ENCODE data around the gene TRIM13. TPM values are rescaled to one million over a fixed set of nuclear protein-coding genes. Genes with fewer than 3 reads are reported as not detected.

Gene TRIM13, protein sequence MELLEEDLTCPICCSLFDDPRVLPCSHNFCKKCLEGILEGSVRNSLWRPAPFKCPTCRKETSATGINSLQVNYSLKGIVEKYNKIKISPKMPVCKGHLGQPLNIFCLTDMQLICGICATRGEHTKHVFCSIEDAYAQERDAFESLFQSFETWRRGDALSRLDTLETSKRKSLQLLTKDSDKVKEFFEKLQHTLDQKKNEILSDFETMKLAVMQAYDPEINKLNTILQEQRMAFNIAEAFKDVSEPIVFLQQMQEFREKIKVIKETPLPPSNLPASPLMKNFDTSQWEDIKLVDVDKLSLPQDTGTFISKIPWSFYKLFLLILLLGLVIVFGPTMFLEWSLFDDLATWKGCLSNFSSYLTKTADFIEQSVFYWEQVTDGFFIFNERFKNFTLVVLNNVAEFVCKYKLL
- total RNA-seq (2016; rRNA removed; fragmentation: Illumina TruSeq; extraction: Trizol): 18.8 and 22.0 TPM in 2 replicates
- 3.8 and 4.1 TPM in 2 replicates for total RNA-seq (2016; cell fraction: cytosol; rRNA removed; fragmentation: Illumina TruSeq; extraction: Trizol; ENCODE audit: low read depth)
- total RNA-seq (2016; cell fraction: insoluble cytoplasmic fraction; rRNA removed; fragmentation: Illumina TruSeq; extraction: Trizol): 17.5 and 19.2 TPM in 2 replicates
- total RNA-seq (2016; cell fraction: membrane; rRNA removed; fragmentation: Illumina TruSeq; extraction: Trizol): 9.3 and 10.2 TPM in 2 replicates
- 27.0 and 27.5 TPM in 2 replicates for total RNA-seq (2016; cell fraction: nucleus; rRNA removed; fragmentation: Illumina TruSeq; extraction: Trizol)
- polyA plus RNA-seq (2011; rRNA removed): 22.5 and 24.4 TPM in 2 replicates
- polyA plus RNA-seq (2011; cell fraction: cytosol; rRNA removed): 8.9 and 14.0 TPM in 2 replicates
- polyA plus RNA-seq (2011; cell fraction: nucleus; rRNA removed): 21.8 and 30.3 TPM in 2 replicates
- 23.7 and 25.7 TPM in 2 replicates for polyA plus RNA-seq (2012)
- polyA plus RNA-seq (2016; cell fraction: cytosol; fragmentation: Illumina TruSeq; extraction: Trizol; ENCODE audit: low read depth): 4.4 and 5.2 TPM in 2 replicates
- polyA plus RNA-seq (2016; cell fraction: insoluble cytoplasmic fraction; fragmentation: Illumina TruSeq; extraction: Trizol; ENCODE audit: low read depth): 14.1 and 15.8 TPM in 2 replicates
- polyA plus RNA-seq (2016; cell fraction: membrane; fragmentation: Illumina TruSeq; extraction: Trizol; ENCODE audit: low read depth): 9.0 and 9.8 TPM in 2 replicates
- polyA plus RNA-seq (2016; cell fraction: nucleus; fragmentation: Illumina TruSeq; extraction: Trizol; ENCODE audit: insufficient read depth, low read depth): 60.4 and 60.6 TPM in 2 replicates
- polyA minus RNA-seq (2011; rRNA and poly(A)+ RNA removed; ENCODE audit: low replicate concordance): 7.9 TPM in 2 replicates
- 8.6 and 10.7 TPM in 2 replicates for polyA minus RNA-seq (2011; cell fraction: cytosol; rRNA and poly(A)+ RNA removed)
- polyA minus RNA-seq (2011; cell fraction: nucleus; rRNA and poly(A)+ RNA removed): 11.3 and 14.4 TPM in 2 replicates
- percentile 90 among the genes with signal in this experiment for Bru-seq, nascent RNA
- BruChase-seq, experiment 1, labeled RNA remaining after a 6-hour chase: percentile 78 among the genes with signal in this experiment
- percentile 86 among the genes with signal in this experiment for BruChase-seq, experiment 2, labeled RNA remaining after a 2-hour chase
- long read RNA-seq, experiment 1, full-length matches to known transcripts: 10 of 12 reads
- long read RNA-seq, experiment 1, partial matches to known transcripts: 1 of 12 reads
- long read RNA-seq, experiment 1, other reads (novel, unspliced or antisense): 1 of 12 reads
- long read RNA-seq, experiment 2, full-length matches to known transcripts: 15 of 22 reads
- long read RNA-seq, experiment 2, partial matches to known transcripts: 4 of 22 reads
- long read RNA-seq, experiment 2, other reads (novel, unspliced or antisense): 3 of 22 reads

- Histone ChIP-seq H3K27me3 (ENCODE audit: control insufficient read depth in 1 of 2, insufficient read depth in 2 of 2, low read length in 2 of 2) (no peaks in the 10 kb centered on the region; a peak in 1 of 5 replicates), H3K9me3 (ENCODE audit: low read length) (no peaks in the 10 kb centered on the region), H3K27ac (ENCODE audit: extremely low read length, insufficient read depth, low read length) (peak within 1 kb of the TSS; percentile 94), H3K79me2 (ENCODE audit: insufficient read depth, low read length) (peaks cover 20% of the 10 kb centered on the region), H3K36me3 (replicated peaks in 1 of 2; ENCODE audit: control insufficient read depth in 1 of 2, insufficient read depth in 2 of 2, low read length in 2 of 2) (peaks cover 0 to 2% of the 10 kb centered on the region in 2 experiments; a peak in 2 of 5 replicates), H4K20me1 (ENCODE audit: insufficient read depth, low read length) (no peaks in the 10 kb centered on the region), H3K4me2 (ENCODE audit: low read depth, low read length) (peak within 1 kb of the TSS; percentile 75), H2AFZ (ENCODE audit: low read length) (no peak within 1 kb of the TSS), H3K4me1 (ENCODE audit: insufficient read depth, low read length) (peaks cover 30% of the 10 kb centered on the region), H3K9ac (ENCODE audit: insufficient read depth, low read depth, low read length) (peak within 1 kb of the TSS; percentile 92), H3K4me3 (replicated peaks in 1 of 3; ENCODE audit: insufficient read depth in 1 of 3, low read depth in 2 of 3, low read length in 3 of 3) (peak within 1 kb of the TSS; percentile 88 to 98 (median 95))
- ChIA-PET CTCF (ENCODE audit: low intra/inter-chr PET ratio, low total read pairs) (no interaction called here), POLR2A (interaction anchor here (0.5 to 2.3 kb wide), 23 partner anchors 11 to 553 kb away, joined by 3 to 39 read pairs (median 4); partner anchors contain the start of genes CAB39L, KCNRG, SETDB2 and SPRYD7)
- DNase-seq (ENCODE audit: low spot score) (peak; percentile 79), FAIRE-seq (peak; percentile 64), ATAC-seq (peak; percentile 91)
- in situ Hi-C loops (cut with HindIII; ENCODE audit: extremely low pct_ligation_motif_present, low pct_unique_long_range_greater_than_20kb) (loop anchor here (25.0 kb wide), 2 partner anchors 540 to 1065 kb away; no protein-coding TSS in a partner anchor), intact Hi-C loops (cut with micrococcal nuclease; ENCODE audit: unreplicated experiment) (loop anchor here (1.0 to 10.0 kb wide), 2 partner anchors 85 to 248 kb away; no protein-coding TSS in a partner anchor)
- BruUV-seq (replicated peaks): TSS peak; percentile 62
- WGBS (ENCODE audit: low lambda C conversion rate): 3% methylated on average over 27 of the region's 56 CpGs
- peak; percentile 30; the same call in 1 of the 2 replicates for TF ChIP-seq RFXAP (CRISPR knock-in tag; IDR thresholded peaks at IDR 0.05; ENCODE audit: borderline replicate concordance)
- no peak for TF ChIP-seq CREM (IDR thresholded peaks at IDR 0.05)
- no peak for TF ChIP-seq CREM (CRISPR knock-in tag; IDR thresholded peaks at IDR 0.05)
- 0 out of 2 replicates have a peak, but pooled peaks have one; percentile 34 for TF ChIP-seq U2AF2 (IDR thresholded peaks at IDR 0.05; ENCODE audit: low read depth, low read length)
- TF ChIP-seq ZSCAN21 (CRISPR knock-in tag; IDR thresholded peaks at IDR 0.05; ENCODE audit: borderline replicate concordance): no peak; the same call in 1 of the 2 replicates
- TF ChIP-seq FIP1L1 (IDR thresholded peaks at IDR 0.05; ENCODE audit: borderline replicate concordance, insufficient read depth, low read depth, low read length): no peak
- peak; percentile 91 for TF ChIP-seq ASH2L (IDR thresholded peaks at IDR 0.05; ENCODE audit: insufficient read length, low read depth, low read length)
- no peak for TF ChIP-seq ZNF775 (CRISPR knock-in tag; IDR thresholded peaks at IDR 0.05; ENCODE audit: borderline replicate concordance)
- peak; percentile 65 for TF ChIP-seq ERF (CRISPR knock-in tag; IDR thresholded peaks at IDR 0.05)
- no peak for TF ChIP-seq GLI4 (CRISPR knock-in tag; IDR thresholded peaks at IDR 0.05; ENCODE audit: borderline replicate concordance)
- no peak; the same call in 1 of the 2 replicates for TF ChIP-seq ZNF292 (CRISPR knock-in tag; IDR thresholded peaks at IDR 0.05; ENCODE audit: borderline replicate concordance, low read depth)
- TF ChIP-seq, protein P1, sequence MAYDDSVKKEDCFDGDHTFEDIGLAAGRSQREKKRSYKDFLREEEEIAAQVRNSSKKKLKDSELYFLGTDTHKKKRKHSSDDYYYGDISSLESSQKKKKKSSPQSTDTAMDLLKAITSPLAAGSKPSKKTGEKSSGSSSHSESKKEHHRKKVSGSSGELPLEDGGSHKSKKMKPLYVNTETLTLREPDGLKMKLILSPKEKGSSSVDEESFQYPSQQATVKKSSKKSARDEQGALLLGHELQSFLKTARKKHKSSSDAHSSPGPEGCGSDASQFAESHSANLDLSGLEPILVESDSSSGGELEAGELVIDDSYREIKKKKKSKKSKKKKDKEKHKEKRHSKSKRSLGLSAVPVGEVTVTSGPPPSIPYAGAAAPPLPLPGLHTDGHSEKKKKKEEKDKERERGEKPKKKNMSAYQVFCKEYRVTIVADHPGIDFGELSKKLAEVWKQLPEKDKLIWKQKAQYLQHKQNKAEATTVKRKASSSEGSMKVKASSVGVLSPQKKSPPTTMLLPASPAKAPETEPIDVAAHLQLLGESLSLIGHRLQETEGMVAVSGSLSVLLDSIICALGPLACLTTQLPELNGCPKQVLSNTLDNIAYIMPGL (CRISPR knock-in tag; IDR thresholded peaks at IDR 0.05; ENCODE audit: borderline replicate concordance in 1 of 2, low read depth in 1 of 2): peak; percentile 96 to 97
- TF ChIP-seq GTF2F1 (IDR thresholded peaks at IDR 0.05; ENCODE audit: low read length): no peak
These were observed at the start of gene TRIM13 for GRCh38 chr13:49996951-49997895. TRIM13 (plus strand) TSS chr13:49997042; CDS start chr13:50011941, 14,899 bp downstream.
